Measurements from ENCODE around the gene NPFFR1. TPM values are rescaled to one million over a fixed set of nuclear protein-coding genes. Genes with fewer than 3 reads are reported as not detected.

The NPFFR1 gene
- polyA plus RNA-seq, 3 donors from 2014 or later = not detected

- Mint-ChIP-seq H3K27ac (peak overlapping the region; percentile 31 to 93 (median 73)), H3K9me3 (no peaks in the 10 kb centered on the region), H3K4me3 (peak overlapping the region in 2 of 5 donors; percentile 13 to 40), H3K27me3 (ENCODE audit: low read depth in 3 of 3) (no peaks in the 10 kb centered on the region), H3K4me1 (peaks cover 36 to 44% of the 10 kb centered on the region in 2 donors), H3K36me3 (peaks cover 0 to 4% (median 0%) of the 10 kb centered on the region in 3 donors)
- DNase-seq = no peak
Observed at GRCh38 chr10:70321897-70322890, 38.4 kb upstream of the NPFFR1 start.

DNA sequence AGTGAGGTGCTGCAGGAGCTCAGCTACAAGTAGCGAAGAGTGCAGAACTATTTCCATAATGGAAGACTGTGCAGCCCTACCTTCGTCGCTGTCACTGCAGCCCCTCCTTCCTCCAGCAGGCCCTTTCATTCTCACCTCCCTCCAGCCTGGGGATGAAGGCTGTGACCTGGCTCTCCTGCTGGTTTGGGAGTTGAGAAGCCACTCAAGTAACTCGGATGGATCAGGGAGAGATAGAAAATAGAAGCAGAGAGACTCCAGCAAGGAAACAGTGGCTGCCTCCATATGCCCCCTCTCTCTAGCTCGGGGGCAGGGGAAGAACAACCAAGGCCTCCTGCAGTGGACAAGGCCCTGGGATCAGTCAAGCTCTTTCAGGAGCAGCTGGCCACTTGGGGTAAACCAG lies 37.4 kb upstream of the NPFFR1 start:
- Mint-ChIP-seq H3K4me3 (no peak overlapping the region), H3K36me3 (peaks cover 0 to 4% (median 0%) of the 10 kb centered on the region in 3 donors), H3K27ac (no peak overlapping the region), H3K4me1 (peaks cover 36 to 44% of the 10 kb centered on the region in 2 donors), H3K9me3 (no peaks in the 10 kb centered on the region), H3K27me3 (ENCODE audit: low read depth in 3 of 3) (no peaks in the 10 kb centered on the region)
- no peak for DNase-seq

- Mint-ChIP-seq H3K36me3 (peaks cover 0 to 4% (median 0%) of the 10 kb centered on the region in 3 donors), H3K4me3 (no peak overlapping the region), H3K27me3 (ENCODE audit: low read depth in 3 of 3) (no peaks in the 10 kb centered on the region), H3K9me3 (no peaks in the 10 kb centered on the region), H3K4me1 (peaks cover 34 to 39% of the 10 kb centered on the region in 2 donors), H3K27ac (no peak overlapping the region)
- no peak for DNase-seq
Observed at GRCh38 chr10:70320751-70321150, 36.9 kb upstream of the NPFFR1 start.

DNA sequence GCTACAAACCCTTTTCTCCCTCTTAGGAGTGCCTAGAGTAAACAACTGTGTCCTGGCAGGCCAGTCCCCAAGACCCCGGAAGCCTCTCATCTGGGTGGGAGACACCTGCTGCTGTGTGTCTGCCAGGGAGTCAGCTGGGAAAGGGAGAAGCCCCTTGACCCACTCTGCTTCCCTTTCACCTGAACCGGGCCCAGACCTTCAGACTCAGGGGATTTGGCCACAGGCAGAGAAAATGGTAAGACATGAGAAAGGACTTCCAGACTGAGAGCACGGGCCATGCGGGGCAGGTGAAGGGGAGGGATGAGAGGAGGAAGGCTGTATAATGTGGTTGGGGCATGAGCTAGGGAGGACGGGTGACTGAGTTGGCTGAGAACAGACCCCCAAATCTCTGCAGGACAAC lies 36.0 kb upstream of the NPFFR1 start:
- Mint-ChIP-seq H3K27me3 (ENCODE audit: low read depth in 3 of 3) (no peaks in the 10 kb centered on the region), H3K4me1 (peaks cover 27 to 30% of the 10 kb centered on the region in 2 donors), H3K4me3 (no peak overlapping the region), H3K9me3 (no peaks in the 10 kb centered on the region), H3K36me3 (peaks cover 0 to 4% (median 0%) of the 10 kb centered on the region in 3 donors), H3K27ac (no peak overlapping the region)
- DNase-seq = no peak

DNA sequence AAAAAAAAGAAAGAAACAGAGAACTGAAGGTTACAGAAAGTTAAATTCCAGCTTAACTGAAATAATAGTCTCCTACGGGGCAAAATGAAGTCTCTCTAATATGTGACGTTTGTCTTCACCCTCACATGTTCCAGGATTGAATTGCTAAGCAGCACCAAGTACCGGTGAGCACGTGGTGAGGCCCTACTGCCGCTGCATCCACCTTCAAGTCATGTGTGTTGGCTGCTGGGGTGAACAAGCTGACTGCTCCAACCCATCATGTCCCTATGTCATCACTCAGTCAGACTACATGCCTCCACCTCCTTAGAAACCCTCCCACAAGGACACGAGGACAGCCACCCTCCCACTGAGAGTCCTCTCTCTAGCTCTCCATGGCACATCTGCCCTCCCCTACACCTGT lies 35.4 kb upstream of the NPFFR1 start:
- H3K4me1 Mint-ChIP-seq = peaks cover 20 to 24% of the 10 kb centered on the region in 2 donors
- no peak for DNase-seq
- peaks cover 0 to 4% (median 0%) of the 10 kb centered on the region in 3 donors for H3K36me3 Mint-ChIP-seq
- no peaks in the 10 kb centered on the region for H3K9me3 Mint-ChIP-seq
- H3K27ac Mint-ChIP-seq = no peak overlapping the region
- H3K4me3 Mint-ChIP-seq = no peak overlapping the region
- no peaks in the 10 kb centered on the region for H3K27me3 Mint-ChIP-seq (ENCODE audit: low read depth in 3 of 3)

- H3K27ac Mint-ChIP-seq = no peak overlapping the region
- peaks cover 0 to 4% (median 0%) of the 10 kb centered on the region in 3 donors for H3K36me3 Mint-ChIP-seq
- peaks cover 8 to 11% of the 10 kb centered on the region in 2 donors for H3K4me1 Mint-ChIP-seq
- no peak overlapping the region for H3K4me3 Mint-ChIP-seq
- no peak for DNase-seq
- H3K27me3 Mint-ChIP-seq (ENCODE audit: low read depth in 3 of 3) = no peaks in the 10 kb centered on the region
- no peaks in the 10 kb centered on the region for H3K9me3 Mint-ChIP-seq
Observed at GRCh38 chr10:70317943-70318318, 34.1 kb upstream of the NPFFR1 start.

- no peak for DNase-seq
- peaks cover 4 to 6% of the 10 kb centered on the region in 2 donors for H3K4me1 Mint-ChIP-seq
- H3K36me3 Mint-ChIP-seq = peaks cover 0 to 4% (median 0%) of the 10 kb centered on the region in 3 donors
- H3K4me3 Mint-ChIP-seq = no peak overlapping the region
- no peaks in the 10 kb centered on the region for H3K9me3 Mint-ChIP-seq
- no peak overlapping the region for H3K27ac Mint-ChIP-seq
- H3K27me3 Mint-ChIP-seq (ENCODE audit: low read depth in 3 of 3) = no peaks in the 10 kb centered on the region
Observed at GRCh38 chr10:70317272-70317942, 33.6 kb upstream of the NPFFR1 start.

- no peaks in the 10 kb centered on the region for H3K27me3 Mint-ChIP-seq (ENCODE audit: low read depth in 3 of 3)
- no peak for DNase-seq
- no peak overlapping the region for H3K27ac Mint-ChIP-seq
- H3K9me3 Mint-ChIP-seq = no peaks in the 10 kb centered on the region
- no peaks in the 10 kb centered on the region for H3K4me1 Mint-ChIP-seq
- H3K36me3 Mint-ChIP-seq = peaks cover 0 to 4% (median 0%) of the 10 kb centered on the region in 3 donors
- H3K4me3 Mint-ChIP-seq = no peak overlapping the region
Observed at GRCh38 chr10:70315815-70316214, 32.0 kb upstream of the NPFFR1 start.

DNA sequence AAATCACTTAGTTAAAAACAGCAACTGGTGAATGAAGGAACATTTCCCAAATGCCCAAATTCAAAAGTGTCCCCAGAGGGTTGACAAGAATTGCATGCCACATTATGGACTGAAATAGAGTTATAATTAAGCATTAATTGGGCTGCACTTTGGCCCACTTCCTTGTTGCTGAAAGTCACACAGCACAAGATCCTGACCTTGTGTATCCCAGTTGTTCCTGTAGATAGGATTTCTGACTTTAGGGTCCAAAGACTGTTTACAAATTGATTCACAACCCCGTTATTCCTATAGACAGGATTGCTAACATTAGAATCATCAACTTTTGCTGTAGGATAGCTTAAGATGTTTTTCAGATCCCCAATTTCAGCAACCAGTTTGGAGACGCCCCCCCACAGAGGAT lies 31.5 kb upstream of the NPFFR1 start:
- Mint-ChIP-seq H3K4me1 (no peaks in the 10 kb centered on the region), H3K27ac (no peak overlapping the region), H3K9me3 (no peaks in the 10 kb centered on the region), H3K27me3 (ENCODE audit: low read depth in 3 of 3) (no peaks in the 10 kb centered on the region), H3K4me3 (no peak overlapping the region), H3K36me3 (peaks cover 0 to 4% (median 0%) of the 10 kb centered on the region in 3 donors)
- no peak for DNase-seq

- H3K36me3 Mint-ChIP-seq = no peaks in the 10 kb centered on the region
- H3K4me3 Mint-ChIP-seq = no peak overlapping the region
- no peak overlapping the region for H3K27ac Mint-ChIP-seq
- H3K9me3 Mint-ChIP-seq = no peaks in the 10 kb centered on the region
- no peaks in the 10 kb centered on the region for H3K27me3 Mint-ChIP-seq (ENCODE audit: low read depth in 3 of 3)
- no peaks in the 10 kb centered on the region for H3K4me1 Mint-ChIP-seq
- no peak for DNase-seq
Observed at GRCh38 chr10:70312972-70313371, 29.2 kb upstream of the NPFFR1 start.

DNA sequence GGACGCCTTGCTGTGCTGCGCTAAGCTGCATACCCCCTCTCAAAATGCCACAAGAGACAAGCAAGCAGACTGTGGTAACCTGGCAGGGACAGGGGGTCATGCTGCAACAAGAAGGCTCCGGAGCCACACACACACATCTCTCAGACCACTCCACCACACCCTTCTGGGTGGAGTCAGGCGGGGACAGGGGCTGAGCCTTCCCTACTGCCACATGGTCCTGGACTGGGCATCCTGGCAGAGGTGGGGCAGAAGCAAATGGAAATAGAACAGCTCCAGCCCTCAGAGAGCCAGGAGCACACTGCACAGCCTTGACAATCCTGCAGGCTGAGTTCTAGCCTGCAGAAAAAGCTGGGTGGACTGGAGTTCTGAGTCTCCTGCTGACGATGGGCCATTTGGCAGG lies 28.4 kb upstream of the NPFFR1 start:
- DNase-seq = no peak
- Mint-ChIP-seq H3K9me3 (no peaks in the 10 kb centered on the region), H3K4me1 (no peaks in the 10 kb centered on the region), H3K36me3 (no peaks in the 10 kb centered on the region), H3K27ac (no peak overlapping the region), H3K4me3 (no peak overlapping the region), H3K27me3 (ENCODE audit: low read depth in 3 of 3) (no peaks in the 10 kb centered on the region)

- H3K36me3 Mint-ChIP-seq = no peaks in the 10 kb centered on the region
- no peak overlapping the region for H3K4me3 Mint-ChIP-seq
- no peak for DNase-seq
- H3K27me3 Mint-ChIP-seq (ENCODE audit: low read depth in 3 of 3) = peaks cover 0 to 2% (median 0%) of the 10 kb centered on the region in 3 donors
- H3K4me1 Mint-ChIP-seq = no peaks in the 10 kb centered on the region
- H3K27ac Mint-ChIP-seq = no peak overlapping the region
- H3K9me3 Mint-ChIP-seq = no peaks in the 10 kb centered on the region
Observed at GRCh38 chr10:70311698-70312097, 27.9 kb upstream of the NPFFR1 start.

- H3K4me1 Mint-ChIP-seq = no peaks in the 10 kb centered on the region
- H3K36me3 Mint-ChIP-seq = no peaks in the 10 kb centered on the region
- no peaks in the 10 kb centered on the region for H3K9me3 Mint-ChIP-seq
- H3K27ac Mint-ChIP-seq = no peak overlapping the region
- no peak overlapping the region for H3K4me3 Mint-ChIP-seq
- peaks cover 0 to 2% (median 0%) of the 10 kb centered on the region in 3 donors for H3K27me3 Mint-ChIP-seq (ENCODE audit: low read depth in 3 of 3)
- DNase-seq = no peak
Observed at GRCh38 chr10:70309661-70310060, 25.9 kb upstream of the NPFFR1 start.

Measured in immature natural killer cell (primary cell).